B cell (primary cell): ENCODE results near the gene TRIM40.

ENCODE experiments used
- EZH2 ChIP-seq: IDR thresholded peaks from 2 replicates; pipeline ENCODE4 v1.6.1; 2012; ENCODE audit warnings: borderline replicate concordance, low read depth, mild to moderate bottlenecking, moderate library complexity, low read length; ENCODE audit not compliant: insufficient read depth, poor library complexity, severe bottlenecking
- TF ChIP-seq, protein P1 (sequence below): fragments of 200-600 bp; IDR thresholded peaks from one replicate; pipeline ENCODE4 v1.8.0; 2022; ENCODE audit warnings: antibody characterized with exemption, mild to moderate bottlenecking

DNA sequence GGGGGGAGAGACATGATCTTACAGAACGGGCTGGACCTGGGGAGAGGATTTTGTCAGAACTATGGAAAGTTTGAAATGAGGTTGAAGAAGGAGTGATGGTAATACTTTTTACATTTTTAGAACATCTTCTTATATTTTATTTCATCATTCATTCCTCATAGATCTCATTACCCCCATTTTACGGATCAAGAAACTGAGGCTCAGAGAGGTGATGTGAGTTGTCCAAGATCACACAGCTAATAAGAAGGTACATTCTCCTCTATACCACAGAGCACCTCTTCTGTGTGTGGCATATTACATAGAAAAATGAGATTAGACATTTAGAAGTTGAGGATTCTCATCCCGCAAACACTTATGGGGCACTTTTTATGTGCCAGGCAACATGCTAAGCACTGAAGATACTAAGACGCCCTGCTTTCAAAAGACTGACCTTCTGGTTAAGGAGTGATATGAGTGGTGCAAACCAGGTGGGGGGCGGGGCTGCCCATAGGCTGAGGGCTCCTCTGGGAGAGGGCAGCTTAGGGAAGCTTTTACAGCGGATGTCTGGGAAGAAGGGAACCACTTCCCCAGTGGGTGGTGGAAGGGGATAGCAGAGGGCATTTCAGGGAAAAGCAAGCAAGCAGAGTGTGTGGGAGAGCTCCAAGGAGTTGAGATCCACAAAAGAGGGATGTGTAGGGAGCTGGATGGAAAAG is 42.9 kb upstream of the TRIM40 start:
- TF ChIP-seq, protein P1, sequence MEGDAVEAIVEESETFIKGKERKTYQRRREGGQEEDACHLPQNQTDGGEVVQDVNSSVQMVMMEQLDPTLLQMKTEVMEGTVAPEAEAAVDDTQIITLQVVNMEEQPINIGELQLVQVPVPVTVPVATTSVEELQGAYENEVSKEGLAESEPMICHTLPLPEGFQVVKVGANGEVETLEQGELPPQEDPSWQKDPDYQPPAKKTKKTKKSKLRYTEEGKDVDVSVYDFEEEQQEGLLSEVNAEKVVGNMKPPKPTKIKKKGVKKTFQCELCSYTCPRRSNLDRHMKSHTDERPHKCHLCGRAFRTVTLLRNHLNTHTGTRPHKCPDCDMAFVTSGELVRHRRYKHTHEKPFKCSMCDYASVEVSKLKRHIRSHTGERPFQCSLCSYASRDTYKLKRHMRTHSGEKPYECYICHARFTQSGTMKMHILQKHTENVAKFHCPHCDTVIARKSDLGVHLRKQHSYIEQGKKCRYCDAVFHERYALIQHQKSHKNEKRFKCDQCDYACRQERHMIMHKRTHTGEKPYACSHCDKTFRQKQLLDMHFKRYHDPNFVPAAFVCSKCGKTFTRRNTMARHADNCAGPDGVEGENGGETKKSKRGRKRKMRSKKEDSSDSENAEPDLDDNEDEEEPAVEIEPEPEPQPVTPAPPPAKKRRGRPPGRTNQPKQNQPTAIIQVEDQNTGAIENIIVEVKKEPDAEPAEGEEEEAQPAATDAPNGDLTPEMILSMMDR: no peak
- TF ChIP-seq EZH2: no peak
